OCI-LY1 (cell line): ENCODE measurements around the gene H2BW1.

Source experiments
- EZH2 ChIP-seq: fragments of 200-600 bp; sonication (generic), shearing (Covaris generic); IDR thresholded peaks from 2 replicates; pipeline ENCODE4 v1.8.0; 2017; ENCODE audit warnings: borderline replicate concordance, mixed run types, mild to moderate bottlenecking, antibody characterized with exemption, low read length, moderate library complexity, mixed read lengths
- TF ChIP-seq, protein P1 (sequence below): fragments of 200-600 bp; sonication (generic), shearing (Covaris generic); IDR thresholded peaks from 2 replicates; pipeline ENCODE4 v1.5.1; 2017; ENCODE audit warnings: mild to moderate bottlenecking, antibody characterized with exemption, low read length, moderate library complexity, mixed read lengths

GRCh38 chrX:104013606-104014005 lies at the start of gene H2BW1:
- TF ChIP-seq, protein P1, sequence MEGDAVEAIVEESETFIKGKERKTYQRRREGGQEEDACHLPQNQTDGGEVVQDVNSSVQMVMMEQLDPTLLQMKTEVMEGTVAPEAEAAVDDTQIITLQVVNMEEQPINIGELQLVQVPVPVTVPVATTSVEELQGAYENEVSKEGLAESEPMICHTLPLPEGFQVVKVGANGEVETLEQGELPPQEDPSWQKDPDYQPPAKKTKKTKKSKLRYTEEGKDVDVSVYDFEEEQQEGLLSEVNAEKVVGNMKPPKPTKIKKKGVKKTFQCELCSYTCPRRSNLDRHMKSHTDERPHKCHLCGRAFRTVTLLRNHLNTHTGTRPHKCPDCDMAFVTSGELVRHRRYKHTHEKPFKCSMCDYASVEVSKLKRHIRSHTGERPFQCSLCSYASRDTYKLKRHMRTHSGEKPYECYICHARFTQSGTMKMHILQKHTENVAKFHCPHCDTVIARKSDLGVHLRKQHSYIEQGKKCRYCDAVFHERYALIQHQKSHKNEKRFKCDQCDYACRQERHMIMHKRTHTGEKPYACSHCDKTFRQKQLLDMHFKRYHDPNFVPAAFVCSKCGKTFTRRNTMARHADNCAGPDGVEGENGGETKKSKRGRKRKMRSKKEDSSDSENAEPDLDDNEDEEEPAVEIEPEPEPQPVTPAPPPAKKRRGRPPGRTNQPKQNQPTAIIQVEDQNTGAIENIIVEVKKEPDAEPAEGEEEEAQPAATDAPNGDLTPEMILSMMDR, result no peak
- no peak for TF ChIP-seq EZH2
